HG02588 (cell line): Measurements from ENCODE around the gene BTBD10.

ENCODE experiments used
- ATAC-seq: cut with Tn5 transposase; IDR thresholded peaks from one replicate; pipeline ENCODE4 v1.9.1; 2021; ENCODE audit warnings: mild to moderate bottlenecking, moderate library complexity; ENCODE audit not compliant: unreplicated experiment

BTBD10 gene

GRCh38 chr11:13376838-13377237 lies 86.2 kb downstream of the BTBD10 start:
- ATAC-seq: no peak

GRCh38 chr11:13376402-13376801 lies 86.6 kb downstream of the BTBD10 start:
- no peak for ATAC-seq

GRCh38 chr11:13375798-13376197 lies 87.2 kb downstream of the BTBD10 start:
- no peak for ATAC-seq

GRCh38 chr11:13373216-13373615 lies 89.8 kb downstream of the BTBD10 start:
- ATAC-seq: no peak

- ATAC-seq: no peak
Observed at GRCh38 chr11:13368041-13368446, 95.0 kb downstream of the BTBD10 start.

GRCh38 chr11:13367115-13367514 lies 95.9 kb downstream of the BTBD10 start:
- no peak for ATAC-seq

- ATAC-seq: no peak
Observed at GRCh38 chr11:13366266-13367026, 96.6 kb downstream of the BTBD10 start.

- no peak for ATAC-seq
Observed at GRCh38 chr11:13364388-13364787, 98.6 kb downstream of the BTBD10 start.

- ATAC-seq: no peak
Observed at GRCh38 chr11:13362596-13363109, 100.4 kb downstream of the BTBD10 start.

- no peak for ATAC-seq
Observed at GRCh38 chr11:13358596-13359270, 104.3 kb downstream of the BTBD10 start.

- no peak for ATAC-seq
Observed at GRCh38 chr11:13357232-13357631, 105.8 kb downstream of the BTBD10 start.

- no peak for ATAC-seq
Observed at GRCh38 chr11:13355191-13355590, 107.8 kb downstream of the BTBD10 start.

- no peak for ATAC-seq
Observed at GRCh38 chr11:13354335-13354734, 108.7 kb downstream of the BTBD10 start.

GRCh38 chr11:13352711-13353110 lies 110.3 kb downstream of the BTBD10 start:
- no peak for ATAC-seq

- ATAC-seq: no peak
Observed at GRCh38 chr11:13349581-13349980, 113.4 kb downstream of the BTBD10 start.

- no peak for ATAC-seq
Observed at GRCh38 chr11:13349046-13349445, 114.0 kb downstream of the BTBD10 start.

GRCh38 chr11:13348305-13348704 lies 114.7 kb downstream of the BTBD10 start:
- no peak for ATAC-seq

GRCh38 chr11:13347901-13348300 lies 115.1 kb downstream of the BTBD10 start:
- no peak for ATAC-seq

GRCh38 chr11:13346470-13346869 lies 116.6 kb downstream of the BTBD10 start:
- ATAC-seq: no peak

GRCh38 chr11:13344818-13345217 lies 118.2 kb downstream of the BTBD10 start:
- ATAC-seq: no peak

GRCh38 chr11:13343931-13344717 lies 118.9 kb downstream of the BTBD10 start:
- peak; percentile 47 for ATAC-seq
